ENCODE data around the gene TWF2.
A peak's percentile ranks its signal among the peaks of the same experiment; 100 is the strongest.
"Not testable (repeated sequence)": the region's sequence is repeated elsewhere in the genome, so short reads cannot be mapped to it uniquely, and the experiment has no call there.

TWF2 gene

DNA sequence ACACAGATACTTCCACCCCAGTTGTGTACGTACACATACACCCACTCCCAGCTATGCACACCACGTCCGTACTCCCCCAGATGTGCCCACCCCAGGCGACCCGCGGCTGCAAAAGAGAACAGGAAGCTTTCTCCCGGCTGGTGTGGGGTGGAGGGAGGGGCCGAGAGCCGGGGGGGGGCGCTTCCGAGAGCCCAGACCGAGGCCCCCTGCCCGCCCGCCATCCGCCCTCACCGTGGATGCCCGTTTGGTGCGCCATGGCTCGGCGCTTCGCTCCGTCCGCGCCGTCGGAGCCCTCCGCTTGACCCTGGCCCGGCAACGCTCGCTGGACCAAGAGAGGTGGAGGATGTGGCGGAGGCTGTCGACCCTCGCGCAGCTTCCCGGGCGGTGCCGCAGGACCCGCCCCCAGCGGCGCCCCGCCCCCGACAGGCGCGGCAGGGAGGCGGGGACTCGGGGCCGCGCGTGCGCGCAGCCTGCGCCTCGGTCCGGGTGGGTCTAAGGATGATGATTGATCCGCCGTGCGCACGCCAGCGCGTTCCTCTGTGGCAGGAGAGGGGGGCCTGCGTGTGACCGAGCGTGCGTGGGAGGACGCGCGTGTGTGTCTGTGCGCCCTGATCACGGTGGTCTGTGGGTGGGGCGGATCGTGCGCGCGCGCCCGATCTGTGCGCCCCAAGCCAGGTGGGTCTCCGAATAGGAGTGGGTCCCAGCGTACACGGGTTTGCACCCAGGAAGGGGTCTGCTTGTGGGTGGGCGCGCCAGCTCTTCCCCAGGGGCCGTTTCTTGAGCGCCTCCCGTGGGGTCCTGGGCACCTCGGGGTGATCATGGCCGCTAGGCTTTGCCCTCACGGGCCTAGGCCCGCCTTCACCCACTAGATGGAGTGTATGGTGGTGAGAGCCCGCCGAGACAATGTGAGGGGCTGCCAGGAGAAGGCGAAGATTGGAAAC, at the start of gene TWF2:
TSS of gene TWF2 (minus strand) at position 398 of the 941 bp plus-strand sequence. CDS start at position 256, 142 bp downstream.
- H3K4me3 ChIP-seq (ENCODE audit: low read depth, low read length), result peak within 1 kb of the TSS; percentile 99
- TF ChIP-seq, protein P1, sequence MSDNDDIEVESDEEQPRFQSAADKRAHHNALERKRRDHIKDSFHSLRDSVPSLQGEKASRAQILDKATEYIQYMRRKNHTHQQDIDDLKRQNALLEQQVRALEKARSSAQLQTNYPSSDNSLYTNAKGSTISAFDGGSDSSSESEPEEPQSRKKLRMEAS (IDR thresholded peaks at IDR 0.05; ENCODE audit: low read depth, low read length), result no peak
- TF ChIP-seq MYC (IDR thresholded peaks at IDR 0.05; ENCODE audit: low read depth, low read length), result peak; percentile 31; the same call in 1 of the 2 replicates
- TF ChIP-seq, protein P2, sequence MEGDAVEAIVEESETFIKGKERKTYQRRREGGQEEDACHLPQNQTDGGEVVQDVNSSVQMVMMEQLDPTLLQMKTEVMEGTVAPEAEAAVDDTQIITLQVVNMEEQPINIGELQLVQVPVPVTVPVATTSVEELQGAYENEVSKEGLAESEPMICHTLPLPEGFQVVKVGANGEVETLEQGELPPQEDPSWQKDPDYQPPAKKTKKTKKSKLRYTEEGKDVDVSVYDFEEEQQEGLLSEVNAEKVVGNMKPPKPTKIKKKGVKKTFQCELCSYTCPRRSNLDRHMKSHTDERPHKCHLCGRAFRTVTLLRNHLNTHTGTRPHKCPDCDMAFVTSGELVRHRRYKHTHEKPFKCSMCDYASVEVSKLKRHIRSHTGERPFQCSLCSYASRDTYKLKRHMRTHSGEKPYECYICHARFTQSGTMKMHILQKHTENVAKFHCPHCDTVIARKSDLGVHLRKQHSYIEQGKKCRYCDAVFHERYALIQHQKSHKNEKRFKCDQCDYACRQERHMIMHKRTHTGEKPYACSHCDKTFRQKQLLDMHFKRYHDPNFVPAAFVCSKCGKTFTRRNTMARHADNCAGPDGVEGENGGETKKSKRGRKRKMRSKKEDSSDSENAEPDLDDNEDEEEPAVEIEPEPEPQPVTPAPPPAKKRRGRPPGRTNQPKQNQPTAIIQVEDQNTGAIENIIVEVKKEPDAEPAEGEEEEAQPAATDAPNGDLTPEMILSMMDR (IDR thresholded peaks at IDR 0.05; ENCODE audit: low read depth, low read length), result peak; percentile 31
- peak; percentile 92 for TF ChIP-seq POLR2A (IDR thresholded peaks at IDR 0.05; ENCODE audit: extremely low read depth, insufficient read length)
- DNase-seq (ENCODE audit: low read depth), result peak; percentile 86

DNA sequence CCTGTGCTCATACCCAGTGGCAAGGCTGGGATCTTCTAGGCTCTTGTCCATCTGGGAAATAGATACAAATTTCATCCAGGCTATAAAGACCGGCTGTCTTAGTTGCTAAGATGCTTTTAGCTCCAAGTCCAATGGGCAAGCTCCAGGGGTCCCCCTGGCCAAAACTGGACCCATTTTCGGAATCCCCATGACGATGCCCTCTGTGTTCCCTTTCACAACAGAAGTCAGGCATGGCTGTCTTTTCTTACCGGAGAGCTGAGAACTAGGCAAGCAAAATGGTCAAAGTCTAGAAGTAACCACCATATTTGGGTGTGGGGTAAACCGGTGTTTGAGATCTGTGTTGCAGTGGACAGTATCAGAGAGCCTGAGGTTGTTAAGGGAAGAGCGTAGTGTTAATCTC, 49.7 kb upstream of the TWF2 start:
- TF ChIP-seq, protein P2 (IDR thresholded peaks at IDR 0.05; ENCODE audit: low read depth, low read length), result no peak
- TF ChIP-seq MYC (IDR thresholded peaks at IDR 0.05; ENCODE audit: low read depth, low read length) (no peak), POLR2A (IDR thresholded peaks at IDR 0.05; ENCODE audit: extremely low read depth, insufficient read length) (no peak)
- TF ChIP-seq, protein P1 (IDR thresholded peaks at IDR 0.05; ENCODE audit: low read depth, low read length), result no peak
- peak overlapping the region; percentile 91 for H3K4me3 ChIP-seq (ENCODE audit: low read depth, low read length)
- no peak for DNase-seq (ENCODE audit: low read depth)

DNA sequence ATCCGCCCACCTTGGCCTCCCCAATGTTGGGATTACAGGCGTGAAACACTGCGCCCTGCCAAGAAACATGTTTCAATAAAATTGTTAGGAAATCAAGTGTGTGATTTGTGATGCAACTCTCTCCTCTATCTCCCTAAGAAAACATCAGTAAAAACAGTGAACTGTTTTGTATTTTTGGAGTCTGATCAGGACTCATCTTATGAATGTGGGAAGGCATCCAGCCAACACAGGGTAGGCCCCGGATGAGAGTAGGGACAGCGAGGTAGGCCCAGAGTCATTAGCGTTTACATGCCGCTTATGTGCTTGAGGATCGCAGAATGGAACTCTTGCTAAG, 47.8 kb upstream of the TWF2 start:
- peak overlapping the region; percentile 91 for H3K4me3 ChIP-seq (ENCODE audit: low read depth, low read length)
- DNase-seq (ENCODE audit: low read depth), result no peak
- no peak for TF ChIP-seq POLR2A (IDR thresholded peaks at IDR 0.05; ENCODE audit: extremely low read depth, insufficient read length)
- TF ChIP-seq, protein P1 (IDR thresholded peaks at IDR 0.05; ENCODE audit: low read depth, low read length), result no peak
- TF ChIP-seq MYC (IDR thresholded peaks at IDR 0.05; ENCODE audit: low read depth, low read length), result no peak
- TF ChIP-seq, protein P2 (IDR thresholded peaks at IDR 0.05; ENCODE audit: low read depth, low read length), result no peak

DNA sequence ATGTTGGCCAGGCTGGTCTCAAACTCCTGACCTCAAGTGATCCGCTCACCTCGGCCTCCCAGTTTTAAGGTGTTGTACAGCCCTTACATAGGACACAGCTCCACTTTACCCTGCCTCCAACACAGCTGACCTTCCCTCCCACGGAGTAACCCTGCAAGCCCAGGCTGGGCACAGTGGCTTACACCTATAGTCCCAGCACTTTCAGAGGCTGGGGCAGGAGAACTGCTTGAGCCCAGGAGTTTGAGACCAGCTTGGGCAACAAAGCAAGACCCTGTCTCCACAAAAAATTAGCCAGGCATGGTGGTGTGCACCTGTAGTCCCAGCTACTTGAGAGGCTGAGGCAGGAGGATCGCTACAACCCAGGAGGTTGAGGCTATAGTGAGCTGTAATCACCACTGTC, 45.1 kb upstream of the TWF2 start:
- H3K4me3 ChIP-seq (ENCODE audit: low read depth, low read length); DNase-seq (ENCODE audit: low read depth): not testable (repeated sequence)

DNA sequence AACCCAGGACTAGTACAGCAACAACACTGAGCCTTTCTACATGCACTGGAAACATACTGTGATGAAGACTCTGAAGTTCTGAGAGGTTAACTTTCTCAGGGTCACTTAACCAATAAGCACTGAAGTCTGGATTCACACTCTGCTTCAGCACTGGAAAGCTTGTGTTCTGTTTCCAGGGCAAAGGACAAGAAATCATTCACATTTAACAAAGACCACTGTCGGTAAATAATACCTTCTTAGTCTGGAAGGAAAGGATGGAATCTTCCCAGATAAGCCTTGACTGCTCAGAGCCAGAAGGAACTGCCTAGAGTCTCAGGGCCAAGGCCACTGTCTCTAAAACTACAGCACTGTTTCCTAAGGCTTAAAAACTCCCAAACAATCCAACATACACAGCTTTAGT, 44.3 kb upstream of the TWF2 start:
- TF ChIP-seq POLR2A (IDR thresholded peaks at IDR 0.05; ENCODE audit: extremely low read depth, insufficient read length) (no peak), MYC (IDR thresholded peaks at IDR 0.05; ENCODE audit: low read depth, low read length) (no peak)
- TF ChIP-seq, protein P1 (IDR thresholded peaks at IDR 0.05; ENCODE audit: low read depth, low read length), result no peak
- TF ChIP-seq, protein P2 (IDR thresholded peaks at IDR 0.05; ENCODE audit: low read depth, low read length), result no peak

DNA sequence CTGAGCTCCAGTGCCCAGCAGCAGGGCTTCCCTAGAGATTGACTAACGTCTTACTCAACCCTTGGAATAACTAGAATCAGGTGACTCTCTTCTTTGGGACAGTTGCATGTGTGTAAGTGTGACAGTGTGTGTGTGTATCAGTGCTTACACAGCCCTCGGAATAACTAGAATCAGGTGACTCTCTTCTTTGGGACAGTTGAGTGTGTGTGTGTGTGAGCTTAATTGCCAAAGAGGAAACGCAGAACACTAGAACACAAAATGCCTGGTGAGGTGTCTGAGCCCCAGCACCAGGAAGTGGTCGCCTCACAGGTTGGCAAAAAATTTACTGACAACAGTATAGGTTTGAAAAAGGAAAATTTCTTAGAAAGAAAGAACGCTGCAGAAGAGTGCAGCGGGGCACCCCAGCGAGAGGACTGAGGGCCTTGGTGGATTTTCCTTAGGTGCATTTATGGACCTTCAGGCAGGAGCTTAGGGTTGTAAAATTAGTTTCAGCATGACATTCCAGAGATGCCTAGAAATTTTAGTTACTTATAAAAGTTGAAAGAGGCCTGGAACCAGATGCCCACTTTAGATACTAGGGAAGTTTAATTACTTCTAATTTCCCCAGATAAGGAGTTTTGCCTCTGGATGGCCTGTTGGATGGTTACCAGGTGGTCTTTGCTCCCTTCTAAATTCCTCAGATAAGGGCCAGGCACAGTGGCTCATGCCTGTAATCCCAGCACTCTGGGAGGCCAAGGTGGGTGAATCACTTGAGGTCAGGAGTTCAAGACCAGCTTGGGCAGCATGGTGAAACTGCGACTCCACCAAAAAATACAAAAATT, 43.2 kb upstream of the TWF2 start:
- no peak overlapping the region for H3K4me3 ChIP-seq (ENCODE audit: low read depth, low read length)
- TF ChIP-seq MYC (IDR thresholded peaks at IDR 0.05; ENCODE audit: low read depth, low read length) (no peak), POLR2A (IDR thresholded peaks at IDR 0.05; ENCODE audit: extremely low read depth, insufficient read length) (no peak)
- TF ChIP-seq, protein P2 (IDR thresholded peaks at IDR 0.05; ENCODE audit: low read depth, low read length), result no peak
- TF ChIP-seq, protein P1 (IDR thresholded peaks at IDR 0.05; ENCODE audit: low read depth, low read length), result no peak
- DNase-seq (ENCODE audit: low read depth), result no peak

More for the DNA sequence above, 44.3 kb upstream of the TWF2 start:
- DNase-seq (ENCODE audit: low read depth), result no peak
- no peak overlapping the region for H3K4me3 ChIP-seq (ENCODE audit: low read depth, low read length)

Measured in NB4 (cell line).